CD4-positive, alpha-beta T cell treated with Interleukin-15 for 4 hours (primary cell): ENCODE measurements around the gene ZNF227.
"Not testable (repeated sequence)": the region's sequence is repeated elsewhere in the genome, so short reads cannot be mapped to it uniquely, and the experiment has no call there.

Experiments
- DNase-seq: peaks from one replicate; pipeline ENCODE4 v3.0.0-alpha.2; 2020; ENCODE audit warnings: low spot score

Gene ZNF227

DNA sequence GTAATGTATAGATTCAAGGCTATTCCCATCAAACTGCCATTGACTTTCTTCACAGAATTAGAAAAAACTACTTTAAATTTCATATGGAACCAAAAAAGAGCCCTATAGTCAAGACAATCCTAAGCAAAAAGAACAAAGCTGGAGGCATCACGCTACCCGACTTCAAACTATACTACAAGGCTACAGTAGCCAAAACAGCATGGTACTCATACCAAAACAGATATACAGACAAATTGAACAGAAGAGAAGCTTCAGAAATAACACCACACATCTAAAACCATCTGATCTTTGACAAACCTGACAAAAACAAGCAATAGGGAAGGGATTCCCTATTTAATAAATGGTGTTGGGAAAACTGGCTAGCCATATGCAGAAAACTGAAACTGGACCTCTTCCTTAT is 40.0 kb downstream of the ZNF227 start:
- not testable (repeated sequence) for DNase-seq

DNA sequence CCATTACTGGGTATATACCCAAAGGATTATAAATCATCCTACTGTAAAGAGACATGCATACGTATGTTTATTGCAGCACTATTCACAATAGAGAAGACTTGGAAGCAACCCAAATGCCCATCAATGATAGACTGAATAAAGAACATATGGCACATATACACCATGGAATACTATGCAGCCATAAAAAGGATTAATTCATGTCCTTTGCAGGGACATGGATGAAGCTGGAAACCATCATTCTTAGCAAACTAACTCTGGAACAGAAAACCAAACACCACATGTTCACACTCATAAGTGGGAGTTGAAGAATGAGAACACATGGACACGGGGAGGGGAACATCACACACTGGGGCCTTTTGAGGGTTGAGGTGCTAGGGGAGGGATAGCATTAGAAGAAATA is 41.1 kb downstream of the ZNF227 start:
- DNase-seq, result not testable (repeated sequence)

- DNase-seq, result no peak
These were observed 42.2 kb downstream of the ZNF227 start for GRCh38 chr19:44254496-44254895.

GRCh38 chr19:44255705-44256411 is 43.5 kb downstream of the ZNF227 start:
- no peak for DNase-seq

DNA sequence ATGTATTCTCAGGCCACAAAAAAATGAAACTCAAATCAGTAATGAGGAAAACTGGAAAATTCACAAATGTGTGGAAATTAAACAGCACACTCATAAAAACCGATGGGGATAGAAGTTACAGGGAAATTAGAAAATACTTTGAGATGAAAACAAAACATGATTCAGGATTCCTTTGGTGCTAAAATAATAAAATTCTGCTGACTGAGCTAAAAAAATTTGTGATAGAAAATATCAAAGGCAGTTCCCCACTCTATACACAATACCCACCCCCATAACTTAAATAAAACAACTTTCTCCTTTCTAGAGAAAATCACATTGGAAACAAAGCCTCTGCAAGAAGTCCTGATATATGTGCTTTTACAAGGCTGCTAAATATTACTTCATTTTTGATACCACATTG is 45.8 kb downstream of the ZNF227 start:
- DNase-seq, result no peak

DNA sequence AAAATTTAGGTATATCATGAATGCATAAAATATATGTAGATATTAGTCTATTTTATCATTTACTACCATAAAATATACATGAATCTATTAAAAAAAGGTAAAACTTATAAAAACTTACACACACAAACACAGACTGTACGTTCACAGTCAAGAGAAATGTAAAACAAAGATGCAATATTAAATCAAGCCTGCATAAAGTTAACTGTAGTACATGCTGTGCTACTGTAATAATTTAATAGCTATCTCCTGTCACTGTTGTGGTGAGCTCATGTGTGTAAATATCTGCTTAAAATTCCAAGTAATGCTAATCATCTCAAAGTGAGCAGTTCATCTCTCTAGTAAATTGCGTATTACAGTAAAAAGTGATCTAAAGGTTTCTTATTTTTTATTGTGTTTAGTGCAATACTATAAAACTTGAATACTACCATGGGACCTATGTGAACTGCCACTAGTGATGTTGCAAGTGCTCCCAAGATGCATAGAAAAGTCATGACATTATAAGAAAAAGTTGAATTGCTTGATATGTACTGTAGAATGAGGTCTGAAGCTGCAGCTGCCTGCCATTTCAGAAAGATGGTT is 46.6 kb downstream of the ZNF227 start:
- DNase-seq, result no peak

DNA sequence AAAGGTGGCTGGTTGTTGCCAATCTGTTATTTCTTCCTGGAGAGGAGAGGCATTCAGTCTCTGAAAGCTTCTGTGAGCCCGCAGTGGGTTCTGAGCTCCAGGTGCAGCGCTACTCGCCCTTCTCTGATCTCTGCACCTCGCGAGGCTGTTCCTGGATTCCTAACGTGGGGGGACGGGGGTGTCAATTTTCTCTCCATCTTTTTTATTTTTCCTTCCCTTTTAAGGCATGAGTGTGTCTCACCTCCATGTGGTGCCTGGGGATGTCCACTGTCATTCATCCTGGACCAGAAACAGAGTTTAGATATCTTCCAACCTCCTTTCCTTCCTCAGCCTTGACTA is 48.0 kb downstream of the ZNF227 start:
- DNase-seq, result no peak

DNA sequence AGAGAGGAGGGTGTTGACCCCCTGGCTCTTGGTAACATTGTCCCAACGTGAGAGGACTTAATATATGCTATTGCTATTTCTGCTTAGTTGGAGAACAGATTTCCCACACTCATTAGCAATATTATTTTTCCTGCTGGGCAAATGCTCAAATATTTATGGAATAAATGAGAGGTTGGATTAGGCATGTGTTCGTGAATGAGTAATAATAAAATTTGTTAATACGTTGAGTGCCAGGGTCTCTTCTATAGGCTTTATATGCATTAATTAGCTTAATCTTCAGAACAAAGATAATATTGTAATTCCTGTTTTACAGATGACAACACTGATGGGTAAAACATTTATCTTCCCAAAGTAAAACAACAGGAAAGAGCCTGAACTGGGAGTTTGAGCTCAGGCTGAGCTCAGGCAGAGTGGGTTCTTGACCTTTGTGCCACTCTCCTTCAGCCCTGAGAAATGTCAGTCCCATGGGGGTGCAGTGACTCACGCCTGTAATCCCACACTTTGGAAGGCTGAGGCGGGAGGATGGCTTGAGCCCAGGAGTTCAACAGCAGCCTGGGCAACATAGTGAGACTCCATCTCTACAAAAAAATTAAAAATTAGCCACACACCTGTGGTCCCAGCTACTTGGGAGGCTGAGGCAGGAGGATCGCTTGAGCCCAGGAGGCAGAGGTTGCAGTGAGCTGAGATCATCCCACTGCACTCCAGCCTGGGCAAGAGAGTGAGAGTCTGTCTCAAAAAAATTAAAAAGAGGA is 48.5 kb downstream of the ZNF227 start:
- DNase-seq, result no peak

DNA sequence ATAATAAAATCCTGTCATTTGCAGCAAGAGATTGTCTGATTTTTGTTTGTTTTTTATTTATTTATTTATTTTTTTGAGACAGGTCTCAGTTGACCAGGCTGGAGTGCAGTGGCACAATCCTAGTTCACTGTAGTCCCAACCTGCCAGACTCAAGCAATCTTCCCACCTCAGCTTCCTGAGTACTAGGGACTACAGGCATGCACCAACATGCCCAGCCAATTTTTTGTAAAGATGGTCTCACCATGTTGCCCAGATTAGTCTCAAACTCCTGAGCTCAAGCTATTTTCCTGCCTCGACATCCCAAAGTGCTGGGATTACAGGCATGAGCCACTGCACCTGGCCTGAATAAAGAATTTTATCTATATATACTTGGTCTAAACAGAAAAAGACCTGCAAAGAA is 65.0 kb downstream of the ZNF227 start:
- no peak for DNase-seq

DNA sequence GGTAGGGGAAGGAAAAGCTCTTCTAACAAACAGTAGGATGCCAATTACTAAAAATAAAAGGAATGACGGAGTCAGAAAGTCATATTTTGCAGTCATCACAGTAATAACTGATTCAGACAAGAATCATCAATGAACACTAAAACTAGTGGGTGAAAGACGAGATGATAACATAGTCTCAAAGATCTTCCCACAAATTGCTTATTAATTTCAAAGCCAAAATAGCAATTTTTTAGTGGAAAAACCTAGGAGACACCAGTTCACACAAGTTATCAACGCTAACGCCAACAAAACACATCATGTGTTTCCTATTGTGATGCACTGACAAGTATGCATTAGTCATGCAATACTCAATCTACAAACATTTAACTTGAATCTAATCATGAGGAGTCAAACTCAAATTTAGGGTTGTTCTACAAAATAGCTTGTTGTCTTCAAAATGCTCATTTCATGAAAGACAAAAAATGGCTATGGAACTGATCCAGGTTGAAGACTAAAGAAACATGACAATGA is 65.9 kb downstream of the ZNF227 start:
- no peak for DNase-seq

- no peak for DNase-seq
These were observed 68.6 kb downstream of the ZNF227 start for GRCh38 chr19:44280916-44281315.

DNA sequence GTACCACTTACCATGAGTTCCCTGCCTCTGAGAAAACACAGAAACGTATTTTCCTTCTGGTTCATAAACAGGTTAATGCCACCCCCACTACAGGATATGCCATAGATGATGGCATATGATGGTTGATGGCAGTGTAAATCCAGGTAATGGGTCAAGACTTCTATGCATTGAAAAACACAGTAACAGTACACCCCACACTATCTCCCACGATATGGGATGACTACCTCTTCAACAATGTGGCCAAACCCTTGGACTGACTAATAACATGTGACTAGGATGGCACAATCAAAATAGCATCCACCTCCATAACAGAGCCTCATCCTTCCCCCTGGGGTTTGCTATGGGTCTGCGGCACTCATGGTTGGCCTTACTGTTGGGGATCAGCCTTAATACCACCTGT is 70.5 kb downstream of the ZNF227 start:
- no peak for DNase-seq

GRCh38 chr19:44284968-44285367 is 72.6 kb downstream of the ZNF227 start:
- DNase-seq, result no peak
